ENCODE results near the gene COLGALT1.

Gene COLGALT1

DNA sequence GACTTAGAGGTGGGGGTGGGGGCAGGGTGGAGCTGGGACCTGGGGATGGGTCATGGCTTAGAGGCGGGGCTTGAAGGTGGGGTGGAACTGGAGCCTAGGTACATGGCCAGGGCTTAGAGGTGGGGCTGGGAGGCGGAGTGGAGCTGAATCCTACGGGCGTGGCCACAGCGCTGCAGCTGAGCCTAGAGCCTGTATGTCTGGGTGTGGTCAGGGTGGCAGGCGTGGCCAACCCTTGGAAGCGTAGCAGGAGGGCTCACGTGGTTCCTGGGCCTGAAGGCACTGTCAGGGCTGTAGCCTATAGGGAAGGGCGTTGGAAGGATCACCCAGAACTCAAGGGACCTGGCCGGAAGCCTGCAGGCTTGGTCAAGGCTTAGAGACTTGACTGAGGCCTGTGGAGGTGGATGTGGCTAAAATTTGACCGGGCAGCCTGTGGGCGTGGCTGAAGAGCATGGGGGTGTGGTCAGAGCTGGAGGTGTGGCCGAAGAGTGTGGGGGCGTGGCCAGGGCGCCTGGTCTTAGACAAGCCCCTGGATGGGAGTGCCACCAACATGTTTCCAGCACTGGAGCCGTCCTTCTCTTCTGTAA is 24.3 kb downstream of the COLGALT1 start:
- Histone ChIP-seq H3K4me3 (ENCODE audit: insufficient read depth, low read length, poor library complexity, severe bottlenecking) (no peak overlapping the region), H3K79me2 (ENCODE audit: insufficient read depth, low read length) (no peaks in the 10 kb centered on the region), H3F3A (ENCODE audit: insufficient read depth) (no peaks in the 10 kb centered on the region), H3K9ac (ENCODE audit: low read length) (no peak overlapping the region), H3K9me2 (replicated peaks; ENCODE audit: insufficient read depth, low read length) (no peaks in the 10 kb centered on the region), H3K4me2 (ENCODE audit: low read depth, low read length, poor library complexity, severe bottlenecking) (no peak overlapping the region), H3K9me3 (ENCODE audit: insufficient read depth, low read length) (no peaks in the 10 kb centered on the region), H4K20me1 (ENCODE audit: low read depth, low read length) (no peaks in the 10 kb centered on the region), H3K36me3 (ENCODE audit: low read length) (peaks cover 6% of the 10 kb centered on the region; the same call in 1 of the 2 replicates), H3K27me3 (ENCODE audit: low read length) (no peaks in the 10 kb centered on the region), H3K27ac (ENCODE audit: low read depth, low read length) (no peak overlapping the region), H2AFZ (ENCODE audit: low read depth, low read length, severe bottlenecking) (no peak overlapping the region)
- no peak for TF ChIP-seq EZH2phosphoT487 (conservative IDR thresholded peaks at IDR 0.05; ENCODE audit: low read length)
- TF ChIP-seq, protein P1, sequence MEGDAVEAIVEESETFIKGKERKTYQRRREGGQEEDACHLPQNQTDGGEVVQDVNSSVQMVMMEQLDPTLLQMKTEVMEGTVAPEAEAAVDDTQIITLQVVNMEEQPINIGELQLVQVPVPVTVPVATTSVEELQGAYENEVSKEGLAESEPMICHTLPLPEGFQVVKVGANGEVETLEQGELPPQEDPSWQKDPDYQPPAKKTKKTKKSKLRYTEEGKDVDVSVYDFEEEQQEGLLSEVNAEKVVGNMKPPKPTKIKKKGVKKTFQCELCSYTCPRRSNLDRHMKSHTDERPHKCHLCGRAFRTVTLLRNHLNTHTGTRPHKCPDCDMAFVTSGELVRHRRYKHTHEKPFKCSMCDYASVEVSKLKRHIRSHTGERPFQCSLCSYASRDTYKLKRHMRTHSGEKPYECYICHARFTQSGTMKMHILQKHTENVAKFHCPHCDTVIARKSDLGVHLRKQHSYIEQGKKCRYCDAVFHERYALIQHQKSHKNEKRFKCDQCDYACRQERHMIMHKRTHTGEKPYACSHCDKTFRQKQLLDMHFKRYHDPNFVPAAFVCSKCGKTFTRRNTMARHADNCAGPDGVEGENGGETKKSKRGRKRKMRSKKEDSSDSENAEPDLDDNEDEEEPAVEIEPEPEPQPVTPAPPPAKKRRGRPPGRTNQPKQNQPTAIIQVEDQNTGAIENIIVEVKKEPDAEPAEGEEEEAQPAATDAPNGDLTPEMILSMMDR (IDR thresholded peaks at IDR 0.05; ENCODE audit: insufficient read depth, low read length, poor library complexity, severe bottlenecking) = no peak

DNA sequence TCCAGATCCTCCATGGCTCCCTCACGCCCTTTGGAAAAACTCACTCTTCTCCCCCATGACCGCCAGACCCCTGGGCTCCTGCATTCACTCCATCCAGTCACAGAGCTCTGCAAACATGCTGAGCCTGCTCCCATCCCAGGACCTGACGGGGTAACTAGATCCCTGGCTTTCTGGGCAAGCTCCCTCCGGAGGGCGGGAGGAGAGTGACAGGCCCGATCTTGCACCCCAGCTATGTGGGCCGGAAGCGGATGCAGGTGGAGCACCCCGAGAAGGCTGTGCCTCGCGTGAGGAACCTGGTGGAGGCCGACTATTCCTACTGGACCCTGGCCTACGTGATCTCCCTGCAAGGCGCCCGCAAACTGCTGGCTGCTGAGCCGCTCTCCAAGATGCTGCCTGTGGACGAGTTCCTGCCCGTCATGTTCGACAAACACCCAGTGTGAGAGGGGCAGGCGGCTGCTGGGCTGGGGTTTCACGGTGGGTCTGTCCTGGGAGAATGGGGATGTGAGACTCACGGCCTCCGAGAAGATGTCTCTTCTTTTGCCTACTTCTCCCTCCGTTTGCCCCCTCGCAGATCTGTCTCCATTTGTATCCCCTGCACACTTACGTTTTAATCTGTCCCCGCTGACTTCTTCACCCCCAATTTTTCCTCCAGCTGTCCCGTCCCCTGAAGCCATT is 25.2 kb downstream of the COLGALT1 start:
- no peaks in the 10 kb centered on the region for H3F3A ChIP-seq (ENCODE audit: insufficient read depth)
- H4K20me1 ChIP-seq (ENCODE audit: low read depth, low read length) = no peaks in the 10 kb centered on the region
- TF ChIP-seq, protein P1 (IDR thresholded peaks at IDR 0.05; ENCODE audit: insufficient read depth, low read length, poor library complexity, severe bottlenecking) = no peak
- TF ChIP-seq EZH2phosphoT487 (conservative IDR thresholded peaks at IDR 0.05; ENCODE audit: low read length) = no peak
- H3K9me3 ChIP-seq (ENCODE audit: insufficient read depth, low read length) = no peaks in the 10 kb centered on the region
- no peaks in the 10 kb centered on the region for H3K27me3 ChIP-seq (ENCODE audit: low read length)
- no peak overlapping the region for H3K9ac ChIP-seq (ENCODE audit: low read length)
- H3K4me3 ChIP-seq (ENCODE audit: insufficient read depth, low read length, poor library complexity, severe bottlenecking) = no peak overlapping the region
- H3K36me3 ChIP-seq (ENCODE audit: low read length) = peaks cover 5% of the 10 kb centered on the region; the same call in 1 of the 2 replicates
- no peaks in the 10 kb centered on the region for H3K9me2 ChIP-seq (replicated peaks; ENCODE audit: insufficient read depth, low read length)
- H3K79me2 ChIP-seq (ENCODE audit: insufficient read depth, low read length) = no peaks in the 10 kb centered on the region
- H3K4me2 ChIP-seq (ENCODE audit: low read depth, low read length, poor library complexity, severe bottlenecking) = no peak overlapping the region
- no peak overlapping the region for H3K27ac ChIP-seq (ENCODE audit: low read depth, low read length)
- no peak overlapping the region for H2AFZ ChIP-seq (ENCODE audit: low read depth, low read length, severe bottlenecking)

DNA sequence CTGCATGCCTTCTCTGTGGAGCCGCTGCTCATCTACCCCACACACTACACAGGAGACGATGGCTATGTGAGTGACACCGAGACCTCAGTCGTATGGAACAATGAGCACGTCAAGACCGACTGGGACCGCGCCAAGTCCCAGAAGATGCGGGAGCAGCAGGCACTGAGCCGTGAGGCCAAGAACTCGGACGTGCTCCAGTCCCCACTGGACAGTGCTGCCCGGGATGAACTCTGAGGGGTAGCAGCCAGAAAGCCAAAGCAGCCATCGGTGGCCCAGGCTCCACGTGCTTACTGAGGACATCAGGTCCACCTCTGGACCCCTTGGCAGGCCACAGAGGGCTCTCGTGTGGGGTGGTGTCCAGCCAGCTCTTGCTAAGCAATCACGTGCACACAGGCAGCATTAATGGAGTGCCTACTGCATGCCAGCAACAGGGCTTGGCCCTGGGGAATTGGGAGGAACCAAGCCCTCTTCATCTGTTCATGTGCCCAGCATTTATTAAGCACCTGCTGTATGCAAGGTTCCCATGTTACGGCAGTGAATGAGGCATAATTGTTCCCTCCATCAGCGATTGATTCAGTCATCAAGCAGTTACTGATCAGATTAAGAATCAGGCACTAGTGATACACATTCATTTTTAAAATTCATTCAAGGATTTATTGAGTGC is 25.9 kb downstream of the COLGALT1 start:
- no peak overlapping the region for H3K4me3 ChIP-seq (ENCODE audit: insufficient read depth, low read length, poor library complexity, severe bottlenecking)
- H3K9me3 ChIP-seq (ENCODE audit: insufficient read depth, low read length) = no peaks in the 10 kb centered on the region
- H3K79me2 ChIP-seq (ENCODE audit: insufficient read depth, low read length) = no peaks in the 10 kb centered on the region
- no peak overlapping the region for H3K27ac ChIP-seq (ENCODE audit: low read depth, low read length)
- H2AFZ ChIP-seq (ENCODE audit: low read depth, low read length, severe bottlenecking) = no peak overlapping the region
- no peak overlapping the region for H3K4me2 ChIP-seq (ENCODE audit: low read depth, low read length, poor library complexity, severe bottlenecking)
- H3K9me2 ChIP-seq (replicated peaks; ENCODE audit: insufficient read depth, low read length) = no peaks in the 10 kb centered on the region
- no peaks in the 10 kb centered on the region for H3K27me3 ChIP-seq (ENCODE audit: low read length)
- no peak overlapping the region for H3K9ac ChIP-seq (ENCODE audit: low read length)
- H4K20me1 ChIP-seq (ENCODE audit: low read depth, low read length) = no peaks in the 10 kb centered on the region
- H3K36me3 ChIP-seq (ENCODE audit: low read length) = no peaks in the 10 kb centered on the region
- no peaks in the 10 kb centered on the region for H3F3A ChIP-seq (ENCODE audit: insufficient read depth)
- no peak for TF ChIP-seq EZH2phosphoT487 (conservative IDR thresholded peaks at IDR 0.05; ENCODE audit: low read length)
- TF ChIP-seq, protein P1 (IDR thresholded peaks at IDR 0.05; ENCODE audit: insufficient read depth, low read length, poor library complexity, severe bottlenecking) = no peak

Data from SU-DHL-6 (cell line).